Astrocyte (in vitro differentiated cells and primary cell): ENCODE data around the gene LHFPL3. TPM values are rescaled to one million over a fixed set of nuclear protein-coding genes. Genes with fewer than 3 reads are reported as not detected.

ENCODE experiments used
- DNase-seq: peaks from one replicate; pipeline ENCODE4 v3.0.0-alpha.2; 2010; ENCODE audit warnings: low read depth
- FAIRE-seq: peaks from 2 replicates; lab custom pipeline; 2011; peaks lifted over from hg19 to GRCh38; lab: Jason Lieb, UNC
- H2AFZ ChIP-seq: 2 replicates; pipeline ENCODE4 v1.6.0; 2012; ENCODE audit warnings: low read depth, low read length, inconsistent platforms
- H3K27ac ChIP-seq: 2 replicates; pipeline ENCODE4 v1.5.1; 2011; ENCODE audit warnings: low read depth, low read length, inconsistent platforms
- H3K27me3 ChIP-seq: 2 replicates; pipeline ENCODE4 v1.6.0; 2011; ENCODE audit warnings: low read length, inconsistent platforms; ENCODE audit not compliant: insufficient read depth
- H3K36me3 ChIP-seq: 2 replicates; pipeline ENCODE4 v1.5.1; 2011; ENCODE audit warnings: low read length, inconsistent platforms; ENCODE audit not compliant: insufficient read depth
- H3K4me1 ChIP-seq: 2 replicates; pipeline ENCODE4 v1.5.1; 2011; ENCODE audit warnings: low read length, inconsistent platforms; ENCODE audit not compliant: insufficient read depth
- H3K4me2 ChIP-seq: 2 replicates; pipeline ENCODE4 v1.6.0; 2012; ENCODE audit warnings: low read length, inconsistent platforms
- H3K4me3 ChIP-seq: 2 replicates; pipeline ENCODE4 v1.5.1; 2011; ENCODE audit warnings: low read depth, mild to moderate bottlenecking, low read length, inconsistent platforms; ENCODE audit not compliant: insufficient read depth
- H3K79me2 ChIP-seq: 2 replicates; pipeline ENCODE4 v1.6.0; 2012; ENCODE audit warnings: mild to moderate bottlenecking, low read length, inconsistent platforms; ENCODE audit not compliant: insufficient read depth
- H3K9ac ChIP-seq: 2 replicates; pipeline ENCODE4 v1.6.0; 2012; ENCODE audit warnings: mild to moderate bottlenecking, low read length, inconsistent platforms
- H3K9me3 ChIP-seq: 2 replicates; pipeline ENCODE4 v1.5.1; 2012; ENCODE audit warnings: low read depth, mild to moderate bottlenecking, low read length, inconsistent platforms; ENCODE audit not compliant: insufficient read depth
- H4K20me1 ChIP-seq: 2 replicates; pipeline ENCODE4 v1.6.0; 2012; ENCODE audit warnings: low read length, inconsistent platforms; ENCODE audit not compliant: insufficient read depth
- H3K27ac Mint-ChIP-seq: one replicate; pipeline ENCODE4 v1.8.0; 2021; ENCODE audit warnings: mild to moderate bottlenecking, mixed read lengths; ENCODE audit not compliant: unreplicated experiment
- H3K27me3 Mint-ChIP-seq: one replicate; pipeline ENCODE4 v1.8.0; 2021; ENCODE audit warnings: low read depth, mixed read lengths; ENCODE audit not compliant: unreplicated experiment
- H3K36me3 Mint-ChIP-seq: one replicate; pipeline ENCODE4 v1.8.0; 2021; ENCODE audit warnings: low read depth, mixed read lengths; ENCODE audit not compliant: unreplicated experiment
- H3K4me1 Mint-ChIP-seq: one replicate; pipeline ENCODE4 v1.8.0; 2021; ENCODE audit warnings: low read depth, mixed read lengths; ENCODE audit not compliant: unreplicated experiment
- H3K4me3 Mint-ChIP-seq: one replicate; pipeline ENCODE4 v1.8.0; 2021; ENCODE audit warnings: mild to moderate bottlenecking, moderate library complexity, mixed read lengths; ENCODE audit not compliant: unreplicated experiment
- H3K9me3 Mint-ChIP-seq: one replicate; pipeline ENCODE4 v1.8.0; 2021; ENCODE audit warnings: mild to moderate bottlenecking, mixed read lengths; ENCODE audit not compliant: unreplicated experiment
- EZH2 ChIP-seq: IDR thresholded peaks from 2 replicates; pipeline ENCODE4 v1.6.1; 2012; ENCODE audit warnings: mild to moderate bottlenecking, low read length, inconsistent platforms; ENCODE audit not compliant: insufficient read depth
- total RNA-seq: library from RNA; stranded (reverse); gene quantifications from 2 replicates; pipeline ENCODE4 v1.2.1, GENCODE V29; 2021
- TF ChIP-seq, protein P1 (sequence below): IDR thresholded peaks from 2 replicates; pipeline ENCODE4 v1.5.1; 2011; ENCODE audit warnings: low read depth, mild to moderate bottlenecking, inconsistent platforms, low read length, moderate library complexity; ENCODE audit not compliant: insufficient read depth

The LHFPL3 gene
- total RNA-seq, 1 donor from 2014 or later = not detected

DNA sequence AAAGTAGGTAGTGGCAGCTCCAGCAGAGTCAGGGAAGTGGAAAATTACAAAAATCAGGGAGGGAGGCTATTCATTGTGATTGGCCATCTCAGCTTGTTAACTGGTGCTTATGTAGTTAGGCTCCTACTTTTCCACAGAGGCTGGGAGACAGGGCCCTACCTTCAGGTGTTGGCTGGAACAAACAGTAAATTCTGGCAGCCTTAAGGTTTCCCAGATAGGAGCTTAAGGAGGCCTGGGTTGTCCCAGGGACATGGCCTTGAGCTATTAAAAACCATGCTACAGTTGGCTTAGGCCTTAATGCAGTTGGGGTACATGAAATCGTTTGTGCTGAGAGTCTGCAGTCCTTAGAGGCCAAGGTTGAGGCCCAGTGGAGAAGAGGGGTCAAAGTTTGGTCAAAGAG, 324.5 kb downstream of the LHFPL3 start:
- H3K27ac ChIP-seq = no peak overlapping the region
- no peak overlapping the region for H2AFZ ChIP-seq
- no peaks in the 10 kb centered on the region for H3K79me2 ChIP-seq
- no peak overlapping the region for H3K4me3 ChIP-seq
- H3K27ac Mint-ChIP-seq = no peak overlapping the region
- H3K27me3 Mint-ChIP-seq = peaks cover 7% of the 10 kb centered on the region
- H3K27me3 ChIP-seq = no peaks in the 10 kb centered on the region
- no peaks in the 10 kb centered on the region for H3K4me1 Mint-ChIP-seq
- no peaks in the 10 kb centered on the region for H3K36me3 Mint-ChIP-seq
- no peak overlapping the region for H3K4me2 ChIP-seq
- H3K4me3 Mint-ChIP-seq = no peak overlapping the region
- no peaks in the 10 kb centered on the region for H3K9me3 Mint-ChIP-seq
- no peaks in the 10 kb centered on the region for H3K4me1 ChIP-seq
- TF ChIP-seq, protein P1, sequence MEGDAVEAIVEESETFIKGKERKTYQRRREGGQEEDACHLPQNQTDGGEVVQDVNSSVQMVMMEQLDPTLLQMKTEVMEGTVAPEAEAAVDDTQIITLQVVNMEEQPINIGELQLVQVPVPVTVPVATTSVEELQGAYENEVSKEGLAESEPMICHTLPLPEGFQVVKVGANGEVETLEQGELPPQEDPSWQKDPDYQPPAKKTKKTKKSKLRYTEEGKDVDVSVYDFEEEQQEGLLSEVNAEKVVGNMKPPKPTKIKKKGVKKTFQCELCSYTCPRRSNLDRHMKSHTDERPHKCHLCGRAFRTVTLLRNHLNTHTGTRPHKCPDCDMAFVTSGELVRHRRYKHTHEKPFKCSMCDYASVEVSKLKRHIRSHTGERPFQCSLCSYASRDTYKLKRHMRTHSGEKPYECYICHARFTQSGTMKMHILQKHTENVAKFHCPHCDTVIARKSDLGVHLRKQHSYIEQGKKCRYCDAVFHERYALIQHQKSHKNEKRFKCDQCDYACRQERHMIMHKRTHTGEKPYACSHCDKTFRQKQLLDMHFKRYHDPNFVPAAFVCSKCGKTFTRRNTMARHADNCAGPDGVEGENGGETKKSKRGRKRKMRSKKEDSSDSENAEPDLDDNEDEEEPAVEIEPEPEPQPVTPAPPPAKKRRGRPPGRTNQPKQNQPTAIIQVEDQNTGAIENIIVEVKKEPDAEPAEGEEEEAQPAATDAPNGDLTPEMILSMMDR = no peak
- FAIRE-seq = no peak
- H3K36me3 ChIP-seq = no peaks in the 10 kb centered on the region
- H4K20me1 ChIP-seq = no peaks in the 10 kb centered on the region
- H3K9ac ChIP-seq = no peak overlapping the region
- no peaks in the 10 kb centered on the region for H3K9me3 ChIP-seq
- DNase-seq = no peak

DNA sequence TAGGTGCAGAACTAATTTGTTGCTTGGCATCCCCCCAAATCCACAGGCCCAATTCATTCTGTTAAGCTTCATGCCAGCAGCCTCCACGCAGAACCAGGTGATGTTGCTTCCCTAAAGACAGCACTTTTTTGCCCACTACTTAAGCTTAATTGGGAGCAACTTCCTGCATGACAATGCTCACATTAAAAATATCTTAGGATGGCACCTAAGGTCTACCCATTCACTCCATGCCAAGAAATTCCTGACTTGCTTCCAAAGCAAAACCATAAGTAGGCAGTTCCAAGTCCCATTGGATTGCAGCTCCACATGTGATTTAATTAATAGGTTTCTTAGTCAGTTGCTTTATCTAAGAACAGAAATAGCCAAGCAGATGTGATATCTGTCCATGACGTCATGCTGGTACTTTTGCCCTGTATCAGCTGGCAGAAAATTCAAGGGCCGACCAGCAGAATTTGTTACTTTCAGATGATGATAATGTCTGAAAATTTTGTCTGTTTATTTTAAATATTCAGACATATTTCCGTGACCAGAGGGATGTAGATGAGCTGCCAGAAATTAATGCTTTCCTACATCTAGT, 325.5 kb downstream of the LHFPL3 start:
- Histone ChIP-seq H4K20me1 (no peaks in the 10 kb centered on the region), H3K9me3 (no peaks in the 10 kb centered on the region), H3K4me3 (no peak overlapping the region), H3K4me1 (no peaks in the 10 kb centered on the region), H3K27ac (no peak overlapping the region), H3K36me3 (no peaks in the 10 kb centered on the region), H3K27me3 (no peaks in the 10 kb centered on the region), H3K79me2 (no peaks in the 10 kb centered on the region), H3K9ac (no peak overlapping the region), H3K4me2 (no peak overlapping the region), H2AFZ (no peak overlapping the region)
- Mint-ChIP-seq H3K4me1 (no peaks in the 10 kb centered on the region), H3K9me3 (no peaks in the 10 kb centered on the region), H3K36me3 (no peaks in the 10 kb centered on the region), H3K27me3 (peaks cover 7% of the 10 kb centered on the region), H3K4me3 (no peak overlapping the region), H3K27ac (no peak overlapping the region)
- DNase-seq = no peak
- FAIRE-seq = no peak
- TF ChIP-seq, protein P1 = no peak
- TF ChIP-seq EZH2 = no peak

GRCh38 chr7:104655592-104655991, 327.2 kb downstream of the LHFPL3 start:
- no peaks in the 10 kb centered on the region for H3K36me3 ChIP-seq
- no peaks in the 10 kb centered on the region for H3K4me1 ChIP-seq
- FAIRE-seq = no peak
- Mint-ChIP-seq H3K9me3 (no peaks in the 10 kb centered on the region), H3K27ac (no peak overlapping the region), H3K27me3 (peaks cover 7% of the 10 kb centered on the region), H3K36me3 (no peaks in the 10 kb centered on the region), H3K4me1 (no peaks in the 10 kb centered on the region), H3K4me3 (no peak overlapping the region)
- H4K20me1 ChIP-seq = no peaks in the 10 kb centered on the region
- H3K9ac ChIP-seq = no peak overlapping the region
- H3K27ac ChIP-seq = no peak overlapping the region
- H3K79me2 ChIP-seq = no peaks in the 10 kb centered on the region
- H2AFZ ChIP-seq = no peak overlapping the region
- H3K4me3 ChIP-seq = no peak overlapping the region
- TF ChIP-seq, protein P1 = no peak
- TF ChIP-seq EZH2 = no peak
- DNase-seq = no peak
- H3K27me3 ChIP-seq = no peaks in the 10 kb centered on the region
- no peak overlapping the region for H3K4me2 ChIP-seq
- no peaks in the 10 kb centered on the region for H3K9me3 ChIP-seq
